Endothelial cell of umbilical vein (primary cell): ENCODE measurements around the gene GGTLC2. TPM values are rescaled to one million over a fixed set of nuclear protein-coding genes. Genes with fewer than 3 reads are reported as not detected.
"Not testable (repeated sequence)": the region's sequence is repeated elsewhere in the genome, so short reads cannot be mapped to it uniquely, and the experiment has no call there.

Experiments
- Bru-seq: library from RNA; stranded (reverse); fragments of 400-500 nt; gene quantifications from one replicate; lab custom pipeline; 2021; lab: Mats Ljungman, UMichigan
- BruChase-seq, 2 experiments: library from RNA; stranded (reverse); fragments of 400-500 nt; gene quantifications; one replicate each; lab custom pipeline; 2021; lab: Mats Ljungman, UMichigan
- BruUV-seq: library from RNA; stranded (reverse); fragments of 400-500 nt; replicated peaks from 2 replicates; lab custom pipeline; 2021; lab: Mats Ljungman, UMichigan
- CTCF ChIA-PET: fragments of 300-600, 350-600 bp; sonication (Branson Sonifier 250); formaldehyde crosslinking; loops from one replicate; lab custom pipeline; 2021; ENCODE audit warnings: antibody characterized with exemption, inconsistent platforms; lab: Charles Lee
- POLR2A ChIA-PET: fragments of 300-600, 350-600 bp; sonication (Branson Sonifier 250); formaldehyde crosslinking; loops from one replicate; lab custom pipeline; 2021; ENCODE audit warnings: antibody characterized with exemption, inconsistent platforms; lab: Charles Lee
- DNase-seq: peaks from one replicate; pipeline ENCODE4 v3.0.0-alpha.2; 2011; ENCODE audit warnings: low read depth, low spot score
- FAIRE-seq: peaks from 2 replicates; lab custom pipeline; 2011; peaks lifted over from hg19 to GRCh38; lab: Jason Lieb, UNC
- H2AFZ ChIP-seq: 2 replicates; pipeline ENCODE4 v1.6.0; 2012; ENCODE audit warnings: low read depth, low read length, control low read depth, inconsistent platforms
- H3K27ac ChIP-seq: 2 replicates; pipeline ENCODE4 v1.5.1; 2011; ENCODE audit warnings: low read depth, mild to moderate bottlenecking, control low read depth, low read length, moderate library complexity; ENCODE audit not compliant: insufficient read depth
- H3K27me3 ChIP-seq, 2 experiments: 2 replicates each; pipeline versions ENCODE4 v1.6.0 to v1.6.1; 2011; ENCODE audit warnings: low read length in 2 of 2, mixed read lengths in 1 of 2; ENCODE audit not compliant: control insufficient read depth in 2 of 2, insufficient read depth in 2 of 2
- H3K36me3 ChIP-seq, 2 experiments: 2 replicates in 1 of 2; 3 replicates in 1 of 2; pipeline ENCODE4 v1.5.1; 2011; ENCODE audit warnings: low read length in 2 of 2, mild to moderate bottlenecking in 1 of 2, moderate library complexity in 1 of 2; ENCODE audit not compliant: control insufficient read depth in 2 of 2, insufficient read depth in 2 of 2; ENCODE audit errors: extremely low read depth in 1 of 2
- H3K4me1 ChIP-seq: 3 replicates; pipeline ENCODE4 v1.5.1; 2011; ENCODE audit warnings: mild to moderate bottlenecking, low read length; ENCODE audit not compliant: control insufficient read depth, insufficient read depth; ENCODE audit errors: extremely low read depth
- H3K4me2 ChIP-seq: 2 replicates; pipeline ENCODE4 v1.6.1; 2011; ENCODE audit warnings: low read length, control low read depth, mixed read lengths; ENCODE audit not compliant: insufficient read depth
- H3K4me3 ChIP-seq, 3 experiments: fragments of 200-600 bp in 1 of 3; sonication (generic), shearing (Covaris generic) in 1 of 3; replicated peaks in 1 of 3; 2 replicates each; pipeline ENCODE4 v1.5.1; 2011 to 2016; ENCODE audit warnings: control low read depth in 3 of 3, low read length in 3 of 3, mild to moderate bottlenecking in 2 of 3, inconsistent platforms in 1 of 3, low read depth in 1 of 3, moderate library complexity in 1 of 3; ENCODE audit not compliant: insufficient read depth in 1 of 3
- H3K79me2 ChIP-seq: 2 replicates; pipeline ENCODE4 v1.6.0; 2012; ENCODE audit warnings: low read length, inconsistent platforms; ENCODE audit not compliant: control insufficient read depth, insufficient read depth
- H3K9ac ChIP-seq: replicated peaks from 2 replicates; pipeline ENCODE3; 2011; ENCODE audit warnings: low read length, control low read depth; ENCODE audit not compliant: insufficient read depth; ENCODE audit errors: extremely low read depth
- H3K9me1 ChIP-seq: replicated peaks from 3 replicates; pipeline ENCODE4 v1.6.0; 2011; ENCODE audit warnings: mild to moderate bottlenecking, low read length; ENCODE audit not compliant: control insufficient read depth, insufficient read depth; ENCODE audit errors: extremely low read depth
- H3K9me3 ChIP-seq: replicated peaks from 2 replicates; pipeline ENCODE4 v1.5.1; 2012; ENCODE audit warnings: low read length, inconsistent platforms; ENCODE audit not compliant: control insufficient read depth, insufficient read depth
- H4K20me1 ChIP-seq: replicated peaks from 2 replicates; pipeline ENCODE3; 2011; ENCODE audit warnings: mild to moderate bottlenecking, low read length; ENCODE audit not compliant: control insufficient read depth, insufficient read depth; ENCODE audit errors: extremely low read depth
- EZH2 ChIP-seq: IDR thresholded peaks from 2 replicates; pipeline ENCODE4 v1.6.1; 2012; ENCODE audit warnings: borderline replicate concordance, low read depth, mild to moderate bottlenecking, moderate library complexity, low read length, inconsistent platforms; ENCODE audit not compliant: severe bottlenecking
- FOS ChIP-seq: IDR thresholded peaks from 2 replicates; pipeline ENCODE4 v1.6.1; 2011; ENCODE audit warnings: mild to moderate bottlenecking, low read length, moderate library complexity, borderline replicate concordance; ENCODE audit not compliant: insufficient read depth
- JUN ChIP-seq: IDR thresholded peaks from 2 replicates; pipeline ENCODE4 v1.6.1; 2011; ENCODE audit warnings: borderline replicate concordance, low read depth; ENCODE audit not compliant: insufficient read length, insufficient read depth
- MYC ChIP-seq: IDR thresholded peaks from one replicate; pipeline ENCODE4 v1.6.1; 2011; ENCODE audit warnings: mild to moderate bottlenecking, low read depth, low read length
- POLR2A ChIP-seq: IDR thresholded peaks from 2 replicates; pipeline ENCODE4 v1.6.1; 2012; ENCODE audit warnings: low read depth, mild to moderate bottlenecking, control low read depth, low read length
- dilution Hi-C: fragments of 300-500 bp; cut with MboI; formaldehyde crosslinking; loops from one replicate; pipeline ENCODE4 v1.15.0; 2019; ENCODE audit warnings: low sequenced_read_pairs; ENCODE audit not compliant: extremely low pct_ligation_motif_present
- intact Hi-C: fragments of 100-400 bp; cut with micrococcal nuclease; formaldehyde crosslinking; loops from one replicate; pipeline ENCODE4 v1.10.0; 2022
- long read RNA-seq: library from polyadenylated mRNA; stranded (forward); transcript quantifications from one replicate; pipeline ENCODE4 v2.0.0, GENCODE V29; 2021
- polyA minus RNA-seq, 3 experiments: library from RNA; depleted of rRNA, polyadenylated mRNA; stranded (reverse); fragments of >200 nt; gene quantifications; 1 replicate in 1 of 3; 2 replicates in 2 of 3; pipeline ENCODE4 v1.2.3, GENCODE V29; 2011
- polyA plus RNA-seq, 4 experiments: library from polyadenylated mRNA; depleted of rRNA in 3 of 4; stranded (reverse) in 3 of 4; unstranded in 1 of 4; fragments of >200 nt; gene quantifications; 2 replicates each; pipeline versions ENCODE4 v1.2.1 to v1.2.3, GENCODE V29; 2011 to 2012; ENCODE audit warnings: missing spikeins in 1 of 4
- total RNA-seq: library from RNA; stranded (reverse); gene quantifications from 2 replicates; pipeline ENCODE4 v1.2.3, GENCODE V29; 2021
- TF ChIP-seq, protein P1 (sequence below), 2 donors: IDR thresholded peaks; 1 replicate in 1 of 2; 2 replicates in 1 of 2; pipeline ENCODE4 v1.5.1; 2011; ENCODE audit warnings: low read length in 2 of 2, mild to moderate bottlenecking in 2 of 2, moderate library complexity in 2 of 2, control low read depth in 1 of 2, inconsistent platforms in 1 of 2, low read depth in 1 of 2; ENCODE audit not compliant: insufficient read depth in 1 of 2; ENCODE audit errors: extremely low read depth in 1 of 2
- TF ChIP-seq, protein P2 (sequence below): IDR thresholded peaks from 2 replicates; pipeline ENCODE4 v1.6.1; 2011; ENCODE audit not compliant: insufficient read depth, insufficient read length

Gene GGTLC2
- total RNA-seq (not detected in 2 replicates), polyA plus RNA-seq (not detected in 2 replicates), polyA minus RNA-seq (not detected in 2 replicates), Bru-seq, nascent RNA (not detected), BruChase-seq, experiment 1, labeled RNA remaining after a 6-hour chase (not detected), BruChase-seq, experiment 2, labeled RNA remaining after a 2-hour chase (not detected)
- not detected in 2 replicates for polyA plus RNA-seq (2011; cell fraction: cytosol; rRNA removed)
- not detected in 2 replicates for polyA plus RNA-seq (2011; cell fraction: nucleus; rRNA removed)
- polyA plus RNA-seq (2012), result not detected in 2 replicates
- not detected for polyA minus RNA-seq (2011; cell fraction: cytosol; rRNA and poly(A)+ RNA removed)
- not detected in 2 replicates for polyA minus RNA-seq (2011; cell fraction: nucleus; rRNA and poly(A)+ RNA removed)
- long read RNA-seq, result 0 reads

DNA sequence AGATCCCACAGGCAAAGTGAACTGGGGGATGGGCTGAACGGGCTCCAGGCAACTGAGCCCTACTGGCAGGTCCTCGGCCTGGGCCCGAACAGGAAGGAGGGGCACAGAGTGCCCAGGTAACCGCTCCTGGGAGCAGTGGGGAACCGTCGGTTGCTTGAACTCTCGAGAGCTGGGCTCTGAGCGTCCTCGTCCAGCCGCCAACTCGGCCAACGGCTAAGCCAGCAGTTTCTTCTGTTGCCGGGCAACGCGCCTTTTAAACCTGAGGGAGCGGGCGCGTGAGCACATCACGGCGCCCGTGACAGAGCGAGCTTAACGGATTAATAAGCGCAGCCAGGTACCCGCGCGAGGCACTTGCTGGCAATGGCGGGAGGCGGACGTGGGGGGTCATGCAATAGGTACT, at the start of gene GGTLC2:
GGTLC2 (plus strand) TSS at position 301 of the 400 bp plus-strand sequence. CDS start 1,732 bp downstream, outside the sequence.
- H3K9me3 ChIP-seq, intact Hi-C loops, H3K4me3 ChIP-seq, H3K27me3 ChIP-seq, BruUV-seq, H3K27ac ChIP-seq, H3K4me2 ChIP-seq, H4K20me1 ChIP-seq, CTCF ChIA-PET, H3K9me1 ChIP-seq, H3K36me3 ChIP-seq, DNase-seq, POLR2A ChIA-PET, FAIRE-seq, H3K4me1 ChIP-seq, H3K9ac ChIP-seq, dilution Hi-C loops, H2AFZ ChIP-seq, H3K79me2 ChIP-seq: not testable (repeated sequence)

DNA sequence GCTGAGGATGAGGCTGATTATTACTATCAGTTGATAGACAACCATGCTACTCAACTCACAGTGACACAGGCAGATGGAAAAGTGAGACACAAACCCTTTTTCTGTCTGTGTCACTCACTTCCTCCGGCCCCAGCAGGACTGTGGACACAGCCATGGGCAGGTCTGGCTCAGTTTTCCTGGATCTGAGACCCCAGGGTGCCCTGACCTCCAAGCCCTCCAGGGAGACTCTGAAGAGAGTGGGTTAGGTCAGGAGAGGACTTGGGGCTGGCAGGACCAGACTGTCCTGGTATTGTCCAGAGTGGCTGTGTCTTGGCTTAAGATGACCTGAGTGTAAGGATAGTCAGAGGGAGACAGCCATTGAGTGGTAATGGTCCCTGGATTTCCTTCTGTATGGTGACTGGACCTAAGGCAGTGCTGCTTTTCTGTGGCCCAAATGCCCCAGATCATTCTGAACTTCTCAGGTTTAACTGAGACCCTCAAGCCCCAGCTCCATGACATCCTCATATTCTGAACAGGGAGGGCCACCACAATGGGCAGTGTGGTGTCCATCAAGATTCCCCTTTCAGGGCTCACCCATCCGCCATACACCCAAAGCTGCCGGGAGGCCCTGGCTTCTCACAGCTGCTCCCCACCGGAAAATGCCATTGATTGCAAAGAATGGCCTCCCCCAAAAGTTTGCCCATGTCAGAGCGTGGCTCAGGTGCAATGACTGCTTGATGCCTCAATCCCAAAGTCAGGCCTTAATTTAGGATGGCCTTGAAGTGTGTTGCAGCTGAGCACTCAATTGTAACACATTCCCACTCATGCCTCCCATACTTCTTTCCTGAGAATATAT, 49.2 kb upstream of the GGTLC2 start:
- POLR2A ChIA-PET, result no interaction called here
- H2AFZ ChIP-seq, result no peak overlapping the region
- no peak overlapping the region for H3K4me2 ChIP-seq
- FAIRE-seq (no peak), DNase-seq (no peak)
- H3K9me3 ChIP-seq, result no peaks in the 10 kb centered on the region
- no peaks in the 10 kb centered on the region for H3K9me1 ChIP-seq
- H3K79me2 ChIP-seq, result no peaks in the 10 kb centered on the region
- dilution Hi-C loops, result no loop called here
- no peaks in the 10 kb centered on the region for H3K27me3 ChIP-seq
- CTCF ChIA-PET, result interaction anchor here (0.7 to 1.1 kb wide), 2 partner anchors 9 to 23 kb away, joined by 3 read pairs; no protein-coding TSS in a partner anchor
- no peak overlapping the region for H3K27ac ChIP-seq
- H3K4me1 ChIP-seq, result no peaks in the 10 kb centered on the region
- no TSS peak for BruUV-seq
- TF ChIP-seq, protein P1, sequence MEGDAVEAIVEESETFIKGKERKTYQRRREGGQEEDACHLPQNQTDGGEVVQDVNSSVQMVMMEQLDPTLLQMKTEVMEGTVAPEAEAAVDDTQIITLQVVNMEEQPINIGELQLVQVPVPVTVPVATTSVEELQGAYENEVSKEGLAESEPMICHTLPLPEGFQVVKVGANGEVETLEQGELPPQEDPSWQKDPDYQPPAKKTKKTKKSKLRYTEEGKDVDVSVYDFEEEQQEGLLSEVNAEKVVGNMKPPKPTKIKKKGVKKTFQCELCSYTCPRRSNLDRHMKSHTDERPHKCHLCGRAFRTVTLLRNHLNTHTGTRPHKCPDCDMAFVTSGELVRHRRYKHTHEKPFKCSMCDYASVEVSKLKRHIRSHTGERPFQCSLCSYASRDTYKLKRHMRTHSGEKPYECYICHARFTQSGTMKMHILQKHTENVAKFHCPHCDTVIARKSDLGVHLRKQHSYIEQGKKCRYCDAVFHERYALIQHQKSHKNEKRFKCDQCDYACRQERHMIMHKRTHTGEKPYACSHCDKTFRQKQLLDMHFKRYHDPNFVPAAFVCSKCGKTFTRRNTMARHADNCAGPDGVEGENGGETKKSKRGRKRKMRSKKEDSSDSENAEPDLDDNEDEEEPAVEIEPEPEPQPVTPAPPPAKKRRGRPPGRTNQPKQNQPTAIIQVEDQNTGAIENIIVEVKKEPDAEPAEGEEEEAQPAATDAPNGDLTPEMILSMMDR (IDR thresholded peaks at IDR 0.05; ENCODE audit: extremely low read depth in 1 of 2, insufficient read depth in 1 of 2, low read depth in 1 of 2, low read length in 2 of 2), result no peak
- TF ChIP-seq POLR2A, result no peak
- no peak for TF ChIP-seq EZH2
- no peak for TF ChIP-seq FOS
- no peak for TF ChIP-seq MYC
- TF ChIP-seq JUN, result no peak
- TF ChIP-seq, protein P2, sequence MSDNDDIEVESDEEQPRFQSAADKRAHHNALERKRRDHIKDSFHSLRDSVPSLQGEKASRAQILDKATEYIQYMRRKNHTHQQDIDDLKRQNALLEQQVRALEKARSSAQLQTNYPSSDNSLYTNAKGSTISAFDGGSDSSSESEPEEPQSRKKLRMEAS, result no peak
- no peaks in the 10 kb centered on the region for H4K20me1 ChIP-seq
- no peak overlapping the region for H3K4me3 ChIP-seq
- H3K9ac ChIP-seq, result no peak overlapping the region
- intact Hi-C loops, result no loop called here
- H3K36me3 ChIP-seq, result no peaks in the 10 kb centered on the region
